ENCODE data around the gene ACOT13. TPM values are rescaled to one million over a fixed set of nuclear protein-coding genes. Genes with fewer than 3 reads are reported as not detected.

ACOT13 gene
- total and polyA plus RNA-seq, 2 of the 8 experiments (the other 6 are each of a cell fraction or from before 2014, with no cell fraction given) = 27.6 to 40.6 TPM

DNA sequence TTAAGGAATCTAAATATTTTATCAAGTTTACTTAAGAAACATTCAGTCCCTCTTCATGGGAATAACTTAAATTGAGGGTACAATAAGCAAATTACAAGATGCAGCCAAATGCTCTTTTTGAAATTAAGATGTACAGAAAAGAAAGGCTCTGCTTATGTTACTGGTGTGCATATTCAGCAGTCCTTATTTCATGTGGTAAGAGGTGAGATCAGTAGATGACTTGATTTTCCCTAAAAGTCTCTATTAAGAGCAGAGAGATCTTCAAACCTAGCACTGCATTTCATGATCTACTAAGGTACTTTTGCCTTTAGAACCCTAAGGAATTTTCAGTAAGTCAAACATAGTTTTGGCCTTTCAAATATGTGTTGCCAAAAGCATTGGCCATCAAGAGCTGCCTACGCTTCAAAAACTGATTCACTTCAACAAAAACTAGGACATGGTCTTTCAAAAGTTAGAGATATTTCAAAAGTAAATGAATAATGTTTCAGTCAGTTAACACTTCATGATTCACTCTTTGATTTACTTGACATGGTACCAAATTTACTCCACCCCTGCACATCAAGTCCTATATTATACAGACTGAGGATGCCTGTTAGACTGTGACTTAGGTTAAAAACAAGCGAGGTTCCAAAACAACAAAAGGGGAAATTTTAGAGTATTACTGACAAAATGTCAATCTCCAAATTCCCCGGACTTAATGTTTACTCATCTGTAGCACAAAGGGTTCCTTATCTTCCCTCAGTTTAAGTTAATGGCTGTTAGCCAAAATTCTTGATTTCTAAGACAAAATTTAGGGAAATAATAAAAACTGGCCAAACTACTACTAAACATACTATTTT lies 32.9 kb downstream of the ACOT13 start (continued):
- TF ChIP-seq RBBP5 (IDR thresholded peaks at IDR 0.05; ENCODE audit: borderline replicate concordance, low read depth, low read length) (no peak), KDM1A (IDR thresholded peaks at IDR 0.05; ENCODE audit: borderline replicate concordance, low read length) (no peak), GTF2F1 (IDR thresholded peaks at IDR 0.05; ENCODE audit: borderline replicate concordance, low read depth, low read length) (no peak), CTBP2 (IDR thresholded peaks at IDR 0.05; ENCODE audit: borderline replicate concordance, insufficient read depth, insufficient read length, low read length) (no peak), RFX5 (IDR thresholded peaks at IDR 0.05; ENCODE audit: borderline replicate concordance, low read depth, low read length) (no peak)
- TF ChIP-seq, protein P1, sequence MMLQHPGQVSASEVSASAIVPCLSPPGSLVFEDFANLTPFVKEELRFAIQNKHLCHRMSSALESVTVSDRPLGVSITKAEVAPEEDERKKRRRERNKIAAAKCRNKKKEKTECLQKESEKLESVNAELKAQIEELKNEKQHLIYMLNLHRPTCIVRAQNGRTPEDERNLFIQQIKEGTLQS (IDR thresholded peaks at IDR 0.05; ENCODE audit: insufficient read depth, low read depth, low read length) = no peak
